ENCODE results near the gene SLC4A2. TPM values are rescaled to one million over a fixed set of nuclear protein-coding genes. Genes with fewer than 3 reads are reported as not detected.

The SLC4A2 gene
- total RNA-seq, 6 experiments from 2014 or later: 74.0 to 140 (median 106) TPM

- peak overlapping the region in 2 of 3 donors; percentile 71 to 73 for H3K4me3 ChIP-seq
- H3K36me3 ChIP-seq: no peaks in the 10 kb centered on the region
- peak overlapping the region; percentile 68 to 84 (median 79) for H3K27ac ChIP-seq
- peak; percentile 8 to 42 (median 30) for ATAC-seq
- H3K9me3 ChIP-seq: no peaks in the 10 kb centered on the region
- H3K27me3 ChIP-seq: no peaks in the 10 kb centered on the region
- peak; percentile 69 to 81 (median 75) for DNase-seq
- TF ChIP-seq CTCF (IDR thresholded peaks at IDR 0.05) (no peak), POLR2A (IDR thresholded peaks at IDR 0.05) (peak; percentile 12)
- intact Hi-C loops (cut with DNase I): no loop called here
- 10% methylated on average over 23 of the region's 30 CpGs for WGBS (ENCODE audit: insufficient coverage, low coverage, low lambda C conversion rate, missing lambda C conversion rate)
- peaks cover 0 to 40% (median 20%) of the 10 kb centered on the region in 4 donors for H3K4me1 ChIP-seq
Observed at GRCh38 chr7:151088856-151089699, 29.7 kb downstream of the SLC4A2 start.

GRCh38 chr7:151089893-151090730, 30.7 kb downstream of the SLC4A2 start:
- 75% methylated on average over 8 of the region's 22 CpGs for WGBS (ENCODE audit: insufficient coverage, low coverage, low lambda C conversion rate, missing lambda C conversion rate)
- DNase-seq (no peak), ATAC-seq (no peak)
- Histone ChIP-seq H3K4me1 (peaks cover 0 to 36% (median 20%) of the 10 kb centered on the region in 4 donors), H3K4me3 (no peak overlapping the region), H3K27me3 (no peaks in the 10 kb centered on the region), H3K36me3 (no peaks in the 10 kb centered on the region), H3K27ac (peak overlapping the region in 2 of 3 donors; percentile 68 to 79), H3K9me3 (no peaks in the 10 kb centered on the region)
- TF ChIP-seq POLR2A (IDR thresholded peaks at IDR 0.05) (no peak), CTCF (IDR thresholded peaks at IDR 0.05) (no peak)
- intact Hi-C loops (cut with DNase I): no loop called here

GRCh38 chr7:151091003-151091402, 31.6 kb downstream of the SLC4A2 start:
- 96% methylated on average over 6 of the region's 7 CpGs for WGBS (ENCODE audit: insufficient coverage, low coverage, low lambda C conversion rate, missing lambda C conversion rate)
- H3K9me3 ChIP-seq: no peaks in the 10 kb centered on the region
- no peaks in the 10 kb centered on the region for H3K36me3 ChIP-seq
- H3K27ac ChIP-seq: no peak overlapping the region
- DNase-seq: no peak
- no peak for TF ChIP-seq CTCF (IDR thresholded peaks at IDR 0.05)
- no peak for TF ChIP-seq POLR2A (IDR thresholded peaks at IDR 0.05)
- H3K4me3 ChIP-seq: no peak overlapping the region
- peaks cover 0 to 30% (median 14%) of the 10 kb centered on the region in 4 donors for H3K4me1 ChIP-seq
- ATAC-seq: no peak
- intact Hi-C loops (cut with DNase I): no loop called here
- no peaks in the 10 kb centered on the region for H3K27me3 ChIP-seq

GRCh38 chr7:151091431-151091830, 32.0 kb downstream of the SLC4A2 start:
- H3K27me3 ChIP-seq: no peaks in the 10 kb centered on the region
- no peaks in the 10 kb centered on the region for H3K36me3 ChIP-seq
- WGBS (ENCODE audit: insufficient coverage, low coverage, low lambda C conversion rate, missing lambda C conversion rate): 69% methylated on average over 3 of the region's 6 CpGs
- H3K4me3 ChIP-seq: no peak overlapping the region
- no peak for ATAC-seq
- intact Hi-C loops (cut with DNase I): no loop called here
- no peaks in the 10 kb centered on the region for H3K9me3 ChIP-seq
- TF ChIP-seq POLR2A (IDR thresholded peaks at IDR 0.05) (no peak), CTCF (IDR thresholded peaks at IDR 0.05) (peak; percentile 32 to 49 (median 42))
- DNase-seq: no peak
- peaks cover 0 to 30% (median 14%) of the 10 kb centered on the region in 4 donors for H3K4me1 ChIP-seq
- H3K27ac ChIP-seq: no peak overlapping the region

Measured in right lobe of liver (tissue), 6 donors.